IPS-11a (cell line): ENCODE results near the gene REPS2.

Source experiments
- H3K4me3 ChIP-seq: one replicate; pipeline ENCODE4 v1.5.1; 2013; ENCODE audit warnings: low read depth, low read length, control low read depth

Gene REPS2

GRCh38 chrX:17077361-17077760 lies 130.9 kb downstream of the REPS2 start:
- H3K4me3 ChIP-seq: no peak overlapping the region

GRCh38 chrX:17078031-17078720 lies 131.7 kb downstream of the REPS2 start:
- H3K4me3 ChIP-seq: no peak overlapping the region

GRCh38 chrX:17081511-17081910 lies 135.1 kb downstream of the REPS2 start:
- no peak overlapping the region for H3K4me3 ChIP-seq

- H3K4me3 ChIP-seq: no peak overlapping the region
These were observed 135.5 kb downstream of the REPS2 start for GRCh38 chrX:17081968-17082367.

GRCh38 chrX:17082831-17083230 lies 136.4 kb downstream of the REPS2 start:
- H3K4me3 ChIP-seq: no peak overlapping the region

GRCh38 chrX:17086317-17086716 lies 139.9 kb downstream of the REPS2 start:
- H3K4me3 ChIP-seq: no peak overlapping the region

- no peak overlapping the region for H3K4me3 ChIP-seq
These were observed 148.7 kb downstream of the REPS2 start for GRCh38 chrX:17095161-17095560.

GRCh38 chrX:17098516-17099247 lies 152.2 kb downstream of the REPS2 start:
- no peak overlapping the region for H3K4me3 ChIP-seq

- no peak overlapping the region for H3K4me3 ChIP-seq
These were observed 158.0 kb downstream of the REPS2 start for GRCh38 chrX:17104433-17104832.

- H3K4me3 ChIP-seq: no peak overlapping the region
These were observed 174.4 kb downstream of the REPS2 start for GRCh38 chrX:17120816-17121215.

GRCh38 chrX:17154001-17154400 lies 207.5 kb downstream of the REPS2 start:
- no peak overlapping the region for H3K4me3 ChIP-seq

GRCh38 chrX:17160975-17161374 lies 214.5 kb downstream of the REPS2 start:
- no peak overlapping the region for H3K4me3 ChIP-seq

GRCh38 chrX:17161991-17162390 lies 215.5 kb downstream of the REPS2 start:
- no peak overlapping the region for H3K4me3 ChIP-seq

GRCh38 chrX:17164079-17164478 lies 217.6 kb downstream of the REPS2 start:
- no peak overlapping the region for H3K4me3 ChIP-seq

GRCh38 chrX:17164941-17165340 lies 218.5 kb downstream of the REPS2 start:
- no peak overlapping the region for H3K4me3 ChIP-seq

- no peak overlapping the region for H3K4me3 ChIP-seq
These were observed 221.5 kb downstream of the REPS2 start for GRCh38 chrX:17167915-17168314.

GRCh38 chrX:17170973-17171372 lies 224.5 kb downstream of the REPS2 start:
- no peak overlapping the region for H3K4me3 ChIP-seq

GRCh38 chrX:17174671-17175070 lies 228.2 kb downstream of the REPS2 start:
- H3K4me3 ChIP-seq: no peak overlapping the region

GRCh38 chrX:17182317-17182716 lies 235.9 kb downstream of the REPS2 start:
- no peak overlapping the region for H3K4me3 ChIP-seq

- no peak overlapping the region for H3K4me3 ChIP-seq
These were observed 237.1 kb downstream of the REPS2 start for GRCh38 chrX:17183566-17183965.

- H3K4me3 ChIP-seq: no peak overlapping the region
These were observed 239.0 kb downstream of the REPS2 start for GRCh38 chrX:17185431-17185830.

- H3K4me3 ChIP-seq: no peak overlapping the region
These were observed 240.8 kb downstream of the REPS2 start for GRCh38 chrX:17187136-17187756.
